Kidney capillary endothelial cell (primary cell): Measurements from ENCODE around the gene ALG2.

ENCODE experiments used
- DNase-seq: peaks from one replicate; pipeline ENCODE4 v3.0.0-alpha.2; 2018; ENCODE audit warnings: low spot score

ALG2 gene

DNA sequence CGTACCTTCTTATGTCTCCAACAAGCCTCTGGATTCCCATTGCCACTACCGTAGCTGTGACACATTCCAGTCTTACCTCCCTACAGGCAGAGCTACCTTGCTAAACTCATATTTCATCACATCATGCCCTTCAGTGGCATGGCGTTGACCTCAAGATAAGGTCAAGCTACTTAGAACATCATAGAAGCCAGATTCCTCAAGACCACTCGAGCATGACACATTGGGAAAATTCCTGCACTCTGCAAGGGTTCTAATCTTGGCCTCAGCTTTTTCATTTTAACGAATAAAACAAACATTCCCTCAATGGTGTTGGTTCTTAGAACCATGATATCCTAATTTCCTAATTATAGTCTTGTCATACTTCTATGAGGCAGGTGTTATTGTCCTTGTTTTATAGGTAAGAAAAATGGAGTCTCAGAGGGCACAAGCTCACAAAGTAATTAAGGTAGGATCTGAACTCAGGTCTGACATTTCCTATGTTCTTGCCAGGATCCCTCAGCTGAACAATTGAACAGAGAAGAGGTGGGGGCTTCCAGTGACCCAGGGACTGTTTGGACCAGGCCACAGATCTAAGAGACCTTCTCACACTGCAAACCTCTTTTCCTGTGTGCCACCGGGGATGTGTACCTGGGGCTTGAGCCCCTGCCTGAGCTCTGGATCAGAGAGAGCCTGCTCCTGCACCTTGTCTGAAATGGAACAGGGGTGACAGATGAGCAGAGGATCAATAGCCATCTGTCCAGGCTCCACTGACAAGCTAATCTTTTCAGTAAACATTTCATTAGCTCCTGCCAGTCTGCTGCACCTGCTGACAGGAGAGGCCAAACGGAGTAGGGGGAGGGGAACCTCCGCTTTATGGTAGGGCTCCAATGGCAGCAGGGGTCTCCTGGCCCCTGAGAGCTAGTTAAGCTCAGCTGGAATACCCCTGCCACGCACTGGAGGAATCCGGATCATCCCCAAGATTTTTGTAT lies 49.3 kb downstream of the ALG2 start:
- DNase-seq, result no peak

DNA sequence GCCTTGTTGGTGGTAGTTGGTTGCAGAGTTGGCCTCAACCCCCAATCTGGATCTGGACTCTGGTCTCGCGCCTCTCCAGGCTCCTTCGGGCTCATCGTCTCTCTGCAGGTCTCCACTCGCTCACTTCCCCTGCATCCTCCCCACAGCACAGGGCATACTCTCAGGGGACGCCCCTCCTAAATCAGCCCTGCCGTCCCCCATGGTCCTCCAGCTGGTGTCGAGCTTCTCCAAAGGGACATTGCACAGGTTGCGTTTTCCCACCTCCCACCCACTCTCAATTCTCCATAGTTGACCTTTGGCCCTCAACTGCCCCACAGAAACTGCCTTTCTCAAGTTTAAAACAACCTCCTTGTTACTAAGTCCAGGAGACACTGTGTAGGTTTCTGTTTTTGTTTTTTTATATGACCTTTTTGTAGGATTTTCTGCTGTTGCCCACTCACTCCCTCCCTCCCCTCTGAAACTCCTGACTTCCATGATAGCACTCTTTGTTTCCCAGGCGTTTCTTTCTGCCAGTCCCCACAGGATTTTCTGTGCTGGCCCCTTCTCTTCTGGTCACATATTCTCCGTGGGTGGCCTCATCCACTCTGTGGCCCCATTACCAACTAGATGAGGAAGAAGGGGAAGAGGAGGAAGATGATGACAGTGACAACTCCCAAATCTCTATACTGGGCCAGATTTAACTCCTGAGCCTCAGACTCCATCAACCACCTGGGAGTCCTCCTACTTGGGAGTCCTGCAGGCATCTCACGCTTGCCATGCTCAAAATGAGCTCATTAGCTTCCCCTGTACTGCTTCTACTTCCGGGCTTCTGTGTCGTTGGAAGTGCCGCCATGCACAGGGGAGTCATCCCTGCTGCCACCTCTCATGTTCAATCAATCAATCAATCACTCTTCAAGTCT lies 50.3 kb downstream of the ALG2 start:
- no peak for DNase-seq

DNA sequence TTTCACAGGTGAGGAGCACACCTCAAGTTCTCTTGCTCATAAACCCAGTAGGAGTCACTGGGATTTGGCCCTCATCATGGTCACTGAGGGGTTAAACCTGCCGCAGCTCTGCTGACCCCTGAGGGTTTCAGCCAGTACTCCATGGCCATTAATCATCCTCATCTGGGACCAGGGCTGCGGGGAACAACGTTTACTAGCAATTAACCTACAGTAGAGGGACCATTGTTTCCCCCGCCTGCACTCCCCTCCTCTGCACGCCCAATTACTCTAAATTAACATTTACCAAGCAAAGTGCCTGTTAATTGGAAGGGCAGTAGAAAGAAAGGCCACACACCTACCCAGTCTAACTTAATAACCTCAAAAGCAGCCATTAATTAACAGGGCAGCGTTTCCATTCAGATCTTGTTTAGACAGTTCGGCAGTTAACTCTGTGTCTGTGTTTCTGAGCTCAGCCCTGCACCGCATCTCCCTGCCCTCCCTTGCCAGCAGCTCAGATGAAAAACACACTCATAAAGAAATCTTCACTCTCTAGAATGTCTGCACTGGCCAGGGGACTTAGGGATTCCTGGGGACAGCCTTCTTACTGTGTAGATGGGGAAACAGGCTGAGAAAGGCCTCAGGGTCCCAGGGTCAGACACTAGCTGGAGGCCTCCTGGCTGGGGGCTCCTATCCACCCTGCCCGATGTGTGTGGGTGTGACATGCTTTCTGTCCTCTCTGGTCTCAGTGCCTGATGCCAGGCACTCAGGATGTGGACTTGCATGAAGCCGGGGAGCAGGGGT lies 51.6 kb downstream of the ALG2 start:
- DNase-seq, result no peak

DNA sequence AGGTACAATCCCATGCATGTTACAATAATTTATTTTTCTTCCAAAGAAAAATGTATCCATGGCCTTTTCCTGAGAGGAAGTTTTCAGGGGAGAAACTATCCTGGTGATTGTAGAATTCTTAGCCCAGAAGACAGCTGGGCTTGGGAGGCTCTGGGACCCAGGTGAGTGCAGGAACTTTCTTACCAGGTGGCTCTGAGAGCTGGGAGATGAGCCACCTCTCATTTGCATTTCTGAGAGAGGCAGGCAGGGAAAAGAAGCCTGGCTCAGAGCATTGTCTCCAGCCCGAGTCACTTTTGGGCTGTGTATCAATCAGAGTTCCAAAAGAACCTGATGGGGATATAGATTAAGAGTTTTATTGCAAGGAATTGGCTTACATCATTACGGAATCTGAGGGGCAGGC lies 52.7 kb downstream of the ALG2 start:
- DNase-seq, result no peak

DNA sequence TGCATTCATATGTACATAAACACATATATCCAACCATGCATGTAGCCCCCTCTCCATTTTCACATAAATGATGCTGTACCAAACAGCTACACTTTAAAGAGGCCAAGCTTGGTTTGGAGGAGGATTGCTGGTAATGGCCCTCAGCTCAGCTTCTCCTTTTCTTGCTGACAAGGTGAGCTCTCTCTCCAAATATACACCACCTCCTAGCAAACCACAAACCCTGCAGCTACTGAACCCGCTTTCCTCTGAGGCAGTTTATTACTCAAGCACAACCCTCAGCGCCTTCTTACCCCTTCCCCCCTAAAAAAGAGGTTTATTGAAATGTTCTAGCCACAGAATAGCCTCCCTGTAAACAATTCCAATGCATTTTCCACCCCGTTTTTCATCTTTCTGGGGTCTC lies 54.0 kb downstream of the ALG2 start:
- DNase-seq, result no peak

DNA sequence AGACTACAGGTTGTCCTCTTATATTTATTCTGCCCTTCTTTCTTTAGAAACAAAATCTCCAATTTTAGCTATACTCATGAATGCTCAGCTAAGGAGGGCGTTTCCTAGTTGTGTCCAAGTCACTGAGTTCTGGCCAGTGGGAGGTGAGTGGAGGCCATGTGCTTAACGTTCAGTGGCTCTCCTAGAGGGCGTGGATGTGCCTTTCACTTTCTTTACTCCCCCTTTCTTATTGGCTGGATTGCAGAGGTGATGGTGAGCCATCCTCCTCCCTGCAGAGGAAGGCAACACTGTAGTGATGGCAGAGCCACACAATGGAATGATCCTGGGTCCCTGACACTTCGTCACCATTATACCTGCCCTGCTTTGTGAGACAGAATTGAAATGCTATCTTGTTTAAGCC lies 54.6 kb downstream of the ALG2 start:
- no peak for DNase-seq
